Panc1 (cell line): Measurements from ENCODE around the gene UBE2O. TPM values are rescaled to one million over a fixed set of nuclear protein-coding genes. Genes with fewer than 3 reads are reported as not detected.
"Not testable (repeated sequence)": the region's sequence is repeated elsewhere in the genome, so short reads cannot be mapped to it uniquely, and the experiment has no call there.

Source experiments
- ATAC-seq: fragments of 200-7000 bp; cut with Tn5 transposase; 2 replicates; pipeline ENCODE4 v1.9.1; 2020; ENCODE audit warnings: mild to moderate bottlenecking, moderate library complexity
- BruUV-seq: library from RNA; stranded (reverse); fragments of 400-500 nt; replicated peaks from 2 replicates; lab custom pipeline; 2021; lab: Mats Ljungman, UMichigan
- CTCF ChIA-PET: fragments of 300-600 bp; sonication (Branson Sonifier 250); formaldehyde crosslinking; loops from one replicate; lab custom pipeline; 2022; ENCODE audit warnings: antibody characterized with exemption; lab: Charles Lee
- POLR2A ChIA-PET: fragments of 300-600 bp; sonication (Branson Sonifier 250); formaldehyde crosslinking; loops from one replicate; lab custom pipeline; 2022; ENCODE audit warnings: antibody characterized with exemption; lab: Charles Lee
- DNase-seq: peaks from one replicate; pipeline ENCODE4 v3.0.0-alpha.2; 2010; ENCODE audit warnings: low read depth, low spot score
- H3K27ac ChIP-seq: 2 replicates; pipeline ENCODE4 v1.5.1; 2011; ENCODE audit warnings: mild to moderate bottlenecking, low read length, inconsistent platforms
- H3K27me3 ChIP-seq: fragments of 200-500 bp; sonication (Bioruptor generic); 2 replicates; pipeline ENCODE4 v1.6.0; 2014; ENCODE audit warnings: low read length, inconsistent platforms; ENCODE audit not compliant: control insufficient read depth, insufficient read depth
- H3K36me3 ChIP-seq: fragments of 200-500 bp; sonication (Bioruptor generic); 2 replicates; pipeline ENCODE4 v1.5.1; 2014; ENCODE audit warnings: inconsistent platforms, mild to moderate bottlenecking, low read length, moderate library complexity; ENCODE audit not compliant: control insufficient read depth, insufficient read depth
- H3K4me1 ChIP-seq: 2 replicates; pipeline ENCODE4 v1.5.1; 2011; ENCODE audit warnings: inconsistent platforms, mild to moderate bottlenecking, low read length, moderate library complexity; ENCODE audit not compliant: control insufficient read depth, insufficient read depth
- H3K4me3 ChIP-seq, 2 experiments: 2 replicates each; pipeline ENCODE4 v1.5.1; 2011 to 2012; ENCODE audit warnings: low read depth in 2 of 2, low read length in 2 of 2, mild to moderate bottlenecking in 2 of 2, inconsistent platforms in 1 of 2, moderate library complexity in 1 of 2
- H3K9me3 ChIP-seq: fragments of 200-500 bp; sonication (Bioruptor generic); 2 replicates; pipeline ENCODE4 v1.5.1; 2014; ENCODE audit warnings: low read depth, mild to moderate bottlenecking, inconsistent platforms, low read length, moderate library complexity; ENCODE audit not compliant: control insufficient read depth, insufficient read depth
- POLR2AphosphoS5 ChIP-seq: IDR thresholded peaks from 2 replicates; pipeline ENCODE4 v1.6.1; 2012; ENCODE audit warnings: mild to moderate bottlenecking, low read depth, low read length, moderate library complexity
- REST ChIP-seq, 2 experiments: IDR thresholded peaks; 2 replicates each; pipeline ENCODE4 v1.6.1; 2011 to 2012; ENCODE audit warnings: low read depth in 2 of 2, control low read depth in 1 of 2, low read length in 1 of 2, mild to moderate bottlenecking in 1 of 2, moderate library complexity in 1 of 2; ENCODE audit not compliant: insufficient read depth in 1 of 2
- SIN3A ChIP-seq: IDR thresholded peaks from 2 replicates; pipeline ENCODE4 v1.6.1; 2012; ENCODE audit warnings: low read depth, mild to moderate bottlenecking, low read length, moderate library complexity, borderline replicate concordance; ENCODE audit not compliant: insufficient read depth
- TCF7L2 ChIP-seq: IDR thresholded peaks from 2 replicates; pipeline ENCODE4 v1.6.1; 2011; ENCODE audit warnings: mild to moderate bottlenecking, low read depth, low read length, inconsistent platforms
- in situ Hi-C: cut with HindIII; loops from 2 replicates; pipeline ENCODE4 v1.10.0; 2016; ENCODE audit warnings: low sequenced_read_pairs, low pct_unique_long_range_greater_than_20kb
- intact Hi-C: fragments of 100-400 bp; cut with micrococcal nuclease; formaldehyde crosslinking; loops from one replicate; pipeline ENCODE4 v1.10.0; 2022; ENCODE audit not compliant: unreplicated experiment
- total RNA-seq: library from RNA; stranded (reverse); gene quantifications from one replicate; pipeline ENCODE4 v1.2.1, GENCODE V29; 2021; ENCODE audit not compliant: unreplicated experiment
- TF ChIP-seq, protein P1 (sequence below): fragments of 450-650 bp; IDR thresholded peaks from 2 replicates; pipeline ENCODE4 v1.5.1; 2017; ENCODE audit warnings: mild to moderate bottlenecking

The UBE2O gene
- total RNA-seq, 1 experiment from 2014 or later, result 47.5 TPM

DNA sequence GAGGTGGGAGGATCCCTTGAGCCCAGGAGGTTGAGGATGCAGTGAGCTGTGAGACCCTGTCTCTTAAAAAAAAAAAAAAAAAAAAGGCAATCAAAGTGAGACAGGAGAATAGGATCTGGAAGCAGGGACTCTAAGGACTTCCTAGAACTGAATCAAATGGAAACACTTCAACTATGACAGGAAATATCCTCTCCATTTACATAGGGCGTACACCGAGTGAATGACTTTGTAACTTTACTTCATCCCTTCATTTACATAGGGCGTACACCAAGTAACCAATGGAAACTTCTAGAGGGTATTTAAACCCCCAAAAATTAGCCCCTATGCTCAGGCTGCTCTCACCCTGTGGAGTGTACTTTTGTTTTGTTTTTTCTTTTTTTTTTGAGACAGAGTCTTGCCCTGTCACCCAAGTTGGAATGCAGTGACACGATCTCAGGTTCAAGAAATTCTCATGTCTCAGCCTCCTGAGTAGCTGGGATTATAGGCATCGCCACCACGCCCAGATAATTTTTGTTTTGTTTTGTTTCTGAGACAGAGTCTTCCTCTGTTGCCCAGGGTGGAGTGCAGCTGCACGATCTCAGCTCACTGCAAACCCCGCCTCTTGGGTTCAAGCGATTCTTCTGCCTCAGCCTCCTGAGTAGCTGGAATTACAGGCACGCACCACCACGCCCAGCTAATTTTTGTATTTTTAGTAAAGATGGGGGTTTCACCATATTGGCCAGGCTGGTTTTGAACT is 89.7 kb downstream of the UBE2O start:
- ChIA-PET POLR2A (no interaction called here), CTCF (interaction anchor here (0.9 to 2.5 kb wide), 3 partner anchors 10 to 35 kb away, joined by 3 to 20 read pairs (median 5); no protein-coding TSS in a partner anchor)
- H3K36me3 ChIP-seq, result no peaks in the 10 kb centered on the region
- in situ Hi-C loops, result no loop called here
- no peaks in the 10 kb centered on the region for H3K9me3 ChIP-seq
- intact Hi-C loops, result no loop called here
- no peak overlapping the region for H3K27ac ChIP-seq
- TF ChIP-seq, protein P1, sequence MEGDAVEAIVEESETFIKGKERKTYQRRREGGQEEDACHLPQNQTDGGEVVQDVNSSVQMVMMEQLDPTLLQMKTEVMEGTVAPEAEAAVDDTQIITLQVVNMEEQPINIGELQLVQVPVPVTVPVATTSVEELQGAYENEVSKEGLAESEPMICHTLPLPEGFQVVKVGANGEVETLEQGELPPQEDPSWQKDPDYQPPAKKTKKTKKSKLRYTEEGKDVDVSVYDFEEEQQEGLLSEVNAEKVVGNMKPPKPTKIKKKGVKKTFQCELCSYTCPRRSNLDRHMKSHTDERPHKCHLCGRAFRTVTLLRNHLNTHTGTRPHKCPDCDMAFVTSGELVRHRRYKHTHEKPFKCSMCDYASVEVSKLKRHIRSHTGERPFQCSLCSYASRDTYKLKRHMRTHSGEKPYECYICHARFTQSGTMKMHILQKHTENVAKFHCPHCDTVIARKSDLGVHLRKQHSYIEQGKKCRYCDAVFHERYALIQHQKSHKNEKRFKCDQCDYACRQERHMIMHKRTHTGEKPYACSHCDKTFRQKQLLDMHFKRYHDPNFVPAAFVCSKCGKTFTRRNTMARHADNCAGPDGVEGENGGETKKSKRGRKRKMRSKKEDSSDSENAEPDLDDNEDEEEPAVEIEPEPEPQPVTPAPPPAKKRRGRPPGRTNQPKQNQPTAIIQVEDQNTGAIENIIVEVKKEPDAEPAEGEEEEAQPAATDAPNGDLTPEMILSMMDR, result no peak
- TF ChIP-seq SIN3A, result no peak
- no peak for TF ChIP-seq TCF7L2
- TF ChIP-seq POLR2AphosphoS5, result no peak
- TF ChIP-seq REST (IDR thresholded peaks at IDR 0.05; ENCODE audit: insufficient read depth in 1 of 2, low read depth in 2 of 2, low read length in 1 of 2), result no peak
- H3K4me3 ChIP-seq, result no peak overlapping the region
- H3K27me3 ChIP-seq, result no peaks in the 10 kb centered on the region
- 0 out of 2 replicates have a peak, but pooled peaks cover 5% of the 10 kb centered on the region for H3K4me1 ChIP-seq
- no peak for DNase-seq
- BruUV-seq, result no TSS peak
- ATAC-seq, result no peak

DNA sequence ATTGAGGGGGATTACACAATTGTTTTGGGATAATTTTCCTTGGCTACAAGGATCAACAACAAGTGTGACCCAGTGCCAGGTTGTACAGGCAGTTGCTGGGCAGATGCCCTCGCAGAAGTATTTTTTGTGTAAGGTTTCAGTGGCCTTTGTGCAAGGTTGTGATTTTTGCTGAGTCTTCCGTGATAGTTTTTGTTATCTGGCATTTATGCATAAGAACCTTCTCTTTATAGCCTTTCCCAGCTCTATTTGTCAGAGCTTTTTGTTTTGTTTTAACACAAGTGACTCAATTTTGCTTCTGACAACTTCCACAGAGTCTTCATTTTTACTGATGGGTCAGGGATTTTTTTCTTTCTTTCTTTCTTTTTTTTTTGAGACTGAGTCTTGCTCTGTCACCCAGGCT is 92.5 kb downstream of the UBE2O start:
- BruUV-seq, result no TSS peak
- intact Hi-C loops (no loop called here), in situ Hi-C loops (no loop called here)
- ChIA-PET POLR2A (no interaction called here), CTCF (interaction anchor here (0.6 to 0.7 kb wide), 3 partner anchors 15 to 207 kb away, joined by 3 to 4 read pairs (median 3); no protein-coding TSS in a partner anchor)
- Histone ChIP-seq H3K27ac (no peak overlapping the region), H3K9me3 (no peaks in the 10 kb centered on the region), H3K4me3 (no peak overlapping the region), H3K36me3 (no peaks in the 10 kb centered on the region), H3K4me1 (no peaks in the 10 kb centered on the region), H3K27me3 (no peaks in the 10 kb centered on the region)
- ATAC-seq (no peak), DNase-seq (no peak)
- no peak for TF ChIP-seq POLR2AphosphoS5
- no peak for TF ChIP-seq TCF7L2
- no peak for TF ChIP-seq SIN3A
- TF ChIP-seq REST (IDR thresholded peaks at IDR 0.05; ENCODE audit: insufficient read depth in 1 of 2, low read depth in 2 of 2, low read length in 1 of 2), result no peak
- TF ChIP-seq, protein P1, result no peak

DNA sequence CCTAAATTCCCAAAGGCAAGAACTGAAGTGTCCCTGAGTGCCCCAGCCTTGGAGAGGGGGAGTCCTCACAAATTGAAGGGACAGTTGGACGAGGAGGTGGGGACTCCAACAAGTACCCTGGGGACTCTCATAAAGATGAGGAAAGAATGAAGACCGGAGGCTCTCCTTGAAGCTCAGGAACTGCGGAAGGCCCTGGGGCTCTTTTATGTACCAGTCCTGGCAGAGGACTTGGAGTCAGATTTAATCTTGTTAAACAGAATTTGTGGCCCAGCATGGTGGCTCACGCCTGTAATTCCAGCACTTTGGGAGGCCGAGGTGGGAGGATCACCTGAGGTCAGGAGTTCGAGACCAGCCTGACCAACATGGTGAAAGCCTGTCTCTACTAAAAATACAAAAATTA is 93.2 kb downstream of the UBE2O start:
- H3K9me3 ChIP-seq, H3K36me3 ChIP-seq, DNase-seq, CTCF ChIA-PET, intact Hi-C loops, POLR2A ChIA-PET, H3K27ac ChIP-seq, BruUV-seq, H3K4me3 ChIP-seq, H3K4me1 ChIP-seq, H3K27me3 ChIP-seq, ATAC-seq, in situ Hi-C loops: not testable (repeated sequence)
